GM12878 (cell line): ENCODE measurements around the gene NDUFV1. TPM values are rescaled to one million over a fixed set of nuclear protein-coding genes. Genes with fewer than 3 reads are reported as not detected.

ENCODE experiments used
- ATAC-seq: fragments of 200-7000 bp; cut with Tn5 transposase; 3 replicates; pipeline ENCODE4 v1.9.1; 2020; ENCODE audit warnings: mild to moderate bottlenecking, moderate library complexity
- BruUV-seq: library from RNA; stranded (reverse); fragments of 400-500 nt; replicated peaks from 2 replicates; lab custom pipeline; 2021; lab: Mats Ljungman, UMichigan
- CTCF ChIA-PET: fragments of 300-600 bp; sonication (Branson Sonifier 250); formaldehyde crosslinking; extraction: SDS; loops from one replicate; lab custom pipeline; 2021; ENCODE audit warnings: inconsistent platforms; lab: Yijun Ruan, JAX
- POLR2A ChIA-PET: fragments of 350-600 bp; formaldehyde crosslinking; extraction: SDS; loops from one replicate; lab custom pipeline; 2021; ENCODE audit warnings: inconsistent platforms; lab: Charles Lee
- RAD21 ChIA-PET: fragments of 300-600 bp; sonication (Branson Sonifier 250); formaldehyde crosslinking; loops from one replicate; lab custom pipeline; 2023; ENCODE audit warnings: antibody characterized with exemption; ENCODE audit not compliant: unreplicated experiment; lab: Charles Lee
- SMC1A ChIA-PET: fragments of 300-600 bp; sonication (Branson Sonifier 250); formaldehyde crosslinking; loops from one replicate; lab custom pipeline; 2023; ENCODE audit not compliant: unreplicated experiment, uncharacterized antibody; lab: Charles Lee
- DNase-seq: peaks from one replicate; pipeline ENCODE4 v3.0.0-alpha.2; 2011; ENCODE audit warnings: low read depth, low spot score
- FAIRE-seq: peaks from 3 replicates; lab custom pipeline; 2011; peaks lifted over from hg19 to GRCh38; lab: Jason Lieb, UNC
- H2AFZ ChIP-seq: 2 replicates; pipeline ENCODE4 v1.6.0; 2011; ENCODE audit warnings: low read depth, low read length, control low read depth; ENCODE audit not compliant: control insufficient read depth
- H3K27ac ChIP-seq: 2 replicates; pipeline ENCODE4 v1.5.1; 2011; ENCODE audit warnings: control low read depth; ENCODE audit not compliant: control insufficient read depth, insufficient read depth
- H3K27me3 ChIP-seq, 2 experiments: replicated peaks in 1 of 2; 2 replicates each; pipeline versions ENCODE4 v1.6.0 to v1.6.1; 2011; ENCODE audit warnings: low read length in 1 of 2; ENCODE audit not compliant: control insufficient read depth in 2 of 2, insufficient read depth in 2 of 2
- H3K36me3 ChIP-seq, 2 experiments: 2 replicates each; pipeline ENCODE4 v1.5.1; 2011; ENCODE audit warnings: low read length in 1 of 2; ENCODE audit not compliant: control insufficient read depth in 2 of 2, insufficient read depth in 2 of 2
- H3K4me1 ChIP-seq: 2 replicates; pipeline ENCODE4 v1.6.1; 2011; ENCODE audit warnings: mild to moderate bottlenecking, low read length, moderate library complexity, mixed read lengths; ENCODE audit not compliant: control insufficient read depth, insufficient read depth
- H3K4me2 ChIP-seq: 2 replicates; pipeline ENCODE4 v1.6.0; 2011; ENCODE audit warnings: control low read depth; ENCODE audit not compliant: control insufficient read depth, insufficient read depth
- H3K4me3 ChIP-seq: fragments of 200-600 bp; sonication (generic); 2 replicates; pipeline ENCODE4 v1.5.1; 2016
- H3K79me2 ChIP-seq: 2 replicates; pipeline ENCODE4 v1.6.0; 2011; ENCODE audit warnings: low read length; ENCODE audit not compliant: control insufficient read depth, insufficient read depth
- H3K9ac ChIP-seq: 2 replicates; pipeline ENCODE4 v1.8.0; 2011; ENCODE audit warnings: low read length, control low read depth, mixed read lengths; ENCODE audit not compliant: control insufficient read depth, insufficient read depth
- H3K9me3 ChIP-seq: replicated peaks from 3 replicates; pipeline ENCODE4 v1.5.1; 2011; ENCODE audit warnings: mild to moderate bottlenecking, low read length; ENCODE audit not compliant: control insufficient read depth, insufficient read depth
- H4K20me1 ChIP-seq: 2 replicates; pipeline ENCODE4 v1.6.0; 2011; ENCODE audit not compliant: control insufficient read depth, insufficient read depth
- IKZF2 ChIP-seq, 2 experiments: fragments of 450-650 bp; IDR thresholded peaks; 2 replicates each; pipeline ENCODE4 v1.6.1; 2017; ENCODE audit warnings: mild to moderate bottlenecking in 2 of 2, moderate library complexity in 2 of 2
- IRF4 ChIP-seq: IDR thresholded peaks from 2 replicates; pipeline ENCODE4 v1.6.1; 2011; ENCODE audit warnings: low read depth, low read length
- NBN ChIP-seq: fragments of 450-650 bp; IDR thresholded peaks from 2 replicates; pipeline ENCODE4 v1.6.1; 2016
- RCOR1 ChIP-seq: conservative IDR thresholded peaks from 2 replicates; pipeline ENCODE4 v1.6.1; 2012; ENCODE audit warnings: low read depth, low read length, improper control_type of control experiment
- RELA ChIP-seq: fragments of 450-650 bp; IDR thresholded peaks from 2 replicates; pipeline ENCODE4 v1.8.0; 2014; ENCODE audit warnings: borderline replicate concordance; ENCODE audit not compliant: partially characterized antibody
- SP1 ChIP-seq: IDR thresholded peaks from one replicate; pipeline ENCODE4 v1.6.1; 2011; ENCODE audit warnings: low read depth, low read length
- SPI1 ChIP-seq: IDR thresholded peaks from 2 replicates; pipeline ENCODE4 v1.6.1; 2011; ENCODE audit warnings: low read depth, mild to moderate bottlenecking, low read length, moderate library complexity, borderline replicate concordance; ENCODE audit not compliant: insufficient read depth
- TARDBP ChIP-seq: IDR thresholded peaks from 2 replicates; pipeline ENCODE4 v1.6.1; 2016; ENCODE audit warnings: borderline replicate concordance
- WGBS: methylation state at CpG from one replicate; pipeline ENCODE4 v1.1.6; 2016; ENCODE audit warnings: low lambda C conversion rate; ENCODE audit not compliant: insufficient replicate concordance, insufficient coverage; ENCODE audit errors: missing lambda C conversion rate; 5-methylcytosine and 5-hydroxymethylcytosine counted together
- in situ Hi-C: fragments of 300-500 bp; cut with MboI; formaldehyde crosslinking; loops from 9 replicates; pipeline ENCODE4 v1.14.3; 2018; ENCODE audit warnings: mixed read lengths
- intact Hi-C: fragments of 100-400 bp; cut with micrococcal nuclease; formaldehyde crosslinking; loops from one replicate; pipeline ENCODE4 v1.14.2; 2022; ENCODE audit not compliant: unreplicated experiment
- polyA plus RNA-seq, 11 experiments: library from polyadenylated mRNA; depleted of rRNA in 4 of 11; unstranded in 6 of 11; stranded (reverse) in 5 of 11; fragments of >200 nt; fragmentation: Nextera tagmentation in 4 of 11; fragmentation: Illumina TruSeq in 1 of 11; extraction: Ambion mirVana in 4 of 11; extraction: Trizol in 1 of 11; gene quantifications; 1 replicate in 1 of 11; 2 replicates in 10 of 11; pipeline versions ENCODE4 v1.2.1 to v1.2.3, GENCODE V29; 2011 to 2016; ENCODE audit warnings: inconsistent platforms in 2 of 11, missing spikeins in 2 of 11, low read depth in 1 of 11
- total RNA-seq, 4 experiments: library from RNA; depleted of rRNA in 3 of 4; stranded (reverse); fragments of >200 nt in 3 of 4; fragmentation: Illumina TruSeq in 1 of 4; extraction: Trizol in 1 of 4; gene quantifications; 2 replicates each; pipeline versions ENCODE4 v1.2.1 to v1.2.3, GENCODE V29; 2013 to 2021
- TF ChIP-seq, protein P1 (sequence below): IDR thresholded peaks from 2 replicates; pipeline ENCODE4 v1.6.1; 2011; ENCODE audit warnings: low read depth, low read length, improper control_type of control experiment, borderline replicate concordance
- TF ChIP-seq, protein P2 (sequence below): IDR thresholded peaks from 2 replicates; pipeline ENCODE4 v1.6.1; 2012; ENCODE audit warnings: mild to moderate bottlenecking, low read depth, low read length
- TF ChIP-seq, protein P3 (sequence below): fragments of 450-650 bp; IDR thresholded peaks from 2 replicates; pipeline ENCODE4 v1.6.1; 2017; ENCODE audit warnings: low read depth, mild to moderate bottlenecking, moderate library complexity
- TF ChIP-seq, protein P4 (sequence below): fragments of 450-650 bp; IDR thresholded peaks from 2 replicates; pipeline ENCODE4 v1.6.1; 2017; ENCODE audit warnings: antibody characterized with exemption, mild to moderate bottlenecking, moderate library complexity

NDUFV1 gene
- total and polyA plus RNA-seq, 10 of the 15 experiments (the other 5 are each of a cell fraction or from before 2014, with no cell fraction given): 8.2 to 380 (median 231) TPM

DNA sequence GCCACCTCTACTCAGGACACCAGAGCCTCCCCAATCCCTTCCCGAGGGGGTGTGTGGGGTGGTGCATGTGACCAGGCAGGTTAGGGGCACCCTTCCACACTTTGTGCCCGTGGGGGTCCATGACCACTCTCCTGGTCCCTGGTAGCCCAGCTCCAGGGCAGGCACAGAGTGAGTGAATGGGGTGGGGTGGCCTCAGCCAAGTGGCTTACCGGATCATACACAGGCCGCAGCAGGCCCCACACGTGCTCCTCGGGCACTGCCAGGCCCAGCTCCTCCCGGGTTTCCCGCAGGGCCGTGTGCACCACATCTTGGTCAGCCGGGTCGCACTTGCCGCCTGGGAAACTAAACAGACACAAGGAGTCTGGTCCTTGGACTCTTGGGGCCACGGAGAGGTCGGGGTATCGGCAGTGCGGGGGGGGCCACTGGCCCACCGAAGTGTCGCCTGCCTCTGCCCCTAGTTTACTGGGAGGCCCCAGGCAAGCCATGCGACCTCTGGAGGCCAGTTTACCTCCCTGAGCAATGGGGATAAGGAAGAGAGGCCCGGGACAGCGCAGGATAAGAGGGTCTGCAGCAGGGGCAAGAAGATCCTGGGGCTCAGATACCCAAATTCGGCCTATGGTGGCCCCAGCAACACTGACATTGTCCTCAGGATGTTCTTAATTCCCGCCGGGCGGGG, 22.1 kb downstream of the NDUFV1 start:
- Histone ChIP-seq H2AFZ (peak overlapping the region; percentile 92), H3K4me2 (peak overlapping the region; percentile 96), H3K79me2 (no peaks in the 10 kb centered on the region), H3K27me3 (no peaks in the 10 kb centered on the region), H3K9ac (peak overlapping the region; percentile 60), H3K4me1 (peaks cover 15% of the 10 kb centered on the region), H3K36me3 (no peaks in the 10 kb centered on the region), H3K4me3 (peak overlapping the region; percentile 61), H4K20me1 (no peaks in the 10 kb centered on the region), H3K9me3 (no peaks in the 10 kb centered on the region), H3K27ac (peak overlapping the region; percentile 24; the same call in 1 of the 2 replicates)
- BruUV-seq: no TSS peak
- no peak for DNase-seq
- SMC1A ChIA-PET: interaction anchor here (0.7 to 6.4 kb wide), 10 partner anchors 12 to 73 kb away, joined by 3 to 52 read pairs (median 6); partner anchors contain the start of genes ACY3 and GSTP1
- POLR2A ChIA-PET: interaction anchor here (1.1 to 2.7 kb wide), 10 partner anchors 12 to 191 kb away, joined by 3 to 16 read pairs (median 6); partner anchors contain the start of genes ACY3, GSTP1 and PTPRCAP
- 19% methylated on average over 25 of the region's 25 CpGs for WGBS
- FAIRE-seq: peak; percentile 81
- RAD21 ChIA-PET: interaction anchor here (0.6 to 5.1 kb wide), 13 partner anchors 12 to 277 kb away, joined by 3 to 38 read pairs (median 9); partner anchors contain the start of genes ACY3, GSTP1 and PPP1CA
- CTCF ChIA-PET: interaction anchor here (0.6 to 6.4 kb wide), 24 partner anchors 9 to 756 kb away, joined by 3 to 71 read pairs (median 6); partner anchors contain the start of genes ACY3, CLCF1, GSTP1 and RPS6KB2
- no peak for ATAC-seq
- intact Hi-C loops: loop anchor here (1.0 kb wide), 1 partner anchor 30 kb away; no protein-coding TSS in a partner anchor
- in situ Hi-C loops: no loop called here
- TF ChIP-seq RCOR1: no peak
- TF ChIP-seq IKZF2 (IDR thresholded peaks at IDR 0.05): 0 out of 4 replicates have a peak, but pooled peaks of 1 of the 2 experiments have one; percentile 0
- no peak for TF ChIP-seq IRF4
- no peak for TF ChIP-seq RELA
- TF ChIP-seq, protein P1, sequence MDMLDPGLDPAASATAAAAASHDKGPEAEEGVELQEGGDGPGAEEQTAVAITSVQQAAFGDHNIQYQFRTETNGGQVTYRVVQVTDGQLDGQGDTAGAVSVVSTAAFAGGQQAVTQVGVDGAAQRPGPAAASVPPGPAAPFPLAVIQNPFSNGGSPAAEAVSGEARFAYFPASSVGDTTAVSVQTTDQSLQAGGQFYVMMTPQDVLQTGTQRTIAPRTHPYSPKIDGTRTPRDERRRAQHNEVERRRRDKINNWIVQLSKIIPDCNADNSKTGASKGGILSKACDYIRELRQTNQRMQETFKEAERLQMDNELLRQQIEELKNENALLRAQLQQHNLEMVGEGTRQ: no peak
- no peak for TF ChIP-seq SPI1
- TF ChIP-seq SP1: no peak
- TF ChIP-seq, protein P2, sequence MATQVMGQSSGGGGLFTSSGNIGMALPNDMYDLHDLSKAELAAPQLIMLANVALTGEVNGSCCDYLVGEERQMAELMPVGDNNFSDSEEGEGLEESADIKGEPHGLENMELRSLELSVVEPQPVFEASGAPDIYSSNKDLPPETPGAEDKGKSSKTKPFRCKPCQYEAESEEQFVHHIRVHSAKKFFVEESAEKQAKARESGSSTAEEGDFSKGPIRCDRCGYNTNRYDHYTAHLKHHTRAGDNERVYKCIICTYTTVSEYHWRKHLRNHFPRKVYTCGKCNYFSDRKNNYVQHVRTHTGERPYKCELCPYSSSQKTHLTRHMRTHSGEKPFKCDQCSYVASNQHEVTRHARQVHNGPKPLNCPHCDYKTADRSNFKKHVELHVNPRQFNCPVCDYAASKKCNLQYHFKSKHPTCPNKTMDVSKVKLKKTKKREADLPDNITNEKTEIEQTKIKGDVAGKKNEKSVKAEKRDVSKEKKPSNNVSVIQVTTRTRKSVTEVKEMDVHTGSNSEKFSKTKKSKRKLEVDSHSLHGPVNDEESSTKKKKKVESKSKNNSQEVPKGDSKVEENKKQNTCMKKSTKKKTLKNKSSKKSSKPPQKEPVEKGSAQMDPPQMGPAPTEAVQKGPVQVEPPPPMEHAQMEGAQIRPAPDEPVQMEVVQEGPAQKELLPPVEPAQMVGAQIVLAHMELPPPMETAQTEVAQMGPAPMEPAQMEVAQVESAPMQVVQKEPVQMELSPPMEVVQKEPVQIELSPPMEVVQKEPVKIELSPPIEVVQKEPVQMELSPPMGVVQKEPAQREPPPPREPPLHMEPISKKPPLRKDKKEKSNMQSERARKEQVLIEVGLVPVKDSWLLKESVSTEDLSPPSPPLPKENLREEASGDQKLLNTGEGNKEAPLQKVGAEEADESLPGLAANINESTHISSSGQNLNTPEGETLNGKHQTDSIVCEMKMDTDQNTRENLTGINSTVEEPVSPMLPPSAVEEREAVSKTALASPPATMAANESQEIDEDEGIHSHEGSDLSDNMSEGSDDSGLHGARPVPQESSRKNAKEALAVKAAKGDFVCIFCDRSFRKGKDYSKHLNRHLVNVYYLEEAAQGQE: no peak
- TF ChIP-seq, protein P3, sequence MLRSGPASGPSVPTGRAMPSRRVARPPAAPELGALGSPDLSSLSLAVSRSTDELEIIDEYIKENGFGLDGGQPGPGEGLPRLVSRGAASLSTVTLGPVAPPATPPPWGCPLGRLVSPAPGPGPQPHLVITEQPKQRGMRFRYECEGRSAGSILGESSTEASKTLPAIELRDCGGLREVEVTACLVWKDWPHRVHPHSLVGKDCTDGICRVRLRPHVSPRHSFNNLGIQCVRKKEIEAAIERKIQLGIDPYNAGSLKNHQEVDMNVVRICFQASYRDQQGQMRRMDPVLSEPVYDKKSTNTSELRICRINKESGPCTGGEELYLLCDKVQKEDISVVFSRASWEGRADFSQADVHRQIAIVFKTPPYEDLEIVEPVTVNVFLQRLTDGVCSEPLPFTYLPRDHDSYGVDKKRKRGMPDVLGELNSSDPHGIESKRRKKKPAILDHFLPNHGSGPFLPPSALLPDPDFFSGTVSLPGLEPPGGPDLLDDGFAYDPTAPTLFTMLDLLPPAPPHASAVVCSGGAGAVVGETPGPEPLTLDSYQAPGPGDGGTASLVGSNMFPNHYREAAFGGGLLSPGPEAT: no peak
- TF ChIP-seq TARDBP: no peak
- TF ChIP-seq, protein P4, sequence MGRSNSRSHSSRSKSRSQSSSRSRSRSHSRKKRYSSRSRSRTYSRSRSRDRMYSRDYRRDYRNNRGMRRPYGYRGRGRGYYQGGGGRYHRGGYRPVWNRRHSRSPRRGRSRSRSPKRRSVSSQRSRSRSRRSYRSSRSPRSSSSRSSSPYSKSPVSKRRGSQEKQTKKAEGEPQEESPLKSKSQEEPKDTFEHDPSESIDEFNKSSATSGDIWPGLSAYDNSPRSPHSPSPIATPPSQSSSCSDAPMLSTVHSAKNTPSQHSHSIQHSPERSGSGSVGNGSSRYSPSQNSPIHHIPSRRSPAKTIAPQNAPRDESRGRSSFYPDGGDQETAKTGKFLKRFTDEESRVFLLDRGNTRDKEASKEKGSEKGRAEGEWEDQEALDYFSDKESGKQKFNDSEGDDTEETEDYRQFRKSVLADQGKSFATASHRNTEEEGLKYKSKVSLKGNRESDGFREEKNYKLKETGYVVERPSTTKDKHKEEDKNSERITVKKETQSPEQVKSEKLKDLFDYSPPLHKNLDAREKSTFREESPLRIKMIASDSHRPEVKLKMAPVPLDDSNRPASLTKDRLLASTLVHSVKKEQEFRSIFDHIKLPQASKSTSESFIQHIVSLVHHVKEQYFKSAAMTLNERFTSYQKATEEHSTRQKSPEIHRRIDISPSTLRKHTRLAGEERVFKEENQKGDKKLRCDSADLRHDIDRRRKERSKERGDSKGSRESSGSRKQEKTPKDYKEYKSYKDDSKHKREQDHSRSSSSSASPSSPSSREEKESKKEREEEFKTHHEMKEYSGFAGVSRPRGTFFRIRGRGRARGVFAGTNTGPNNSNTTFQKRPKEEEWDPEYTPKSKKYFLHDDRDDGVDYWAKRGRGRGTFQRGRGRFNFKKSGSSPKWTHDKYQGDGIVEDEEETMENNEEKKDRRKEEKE: no peak
- no peak; the same call in 1 of the 2 replicates for TF ChIP-seq NBN
